ENCODE data around the gene SEMA3E.

Gene SEMA3E

GRCh38 chr7:83640731-83641537, 8.0 kb downstream of the SEMA3E start:
- no peak for DNase-seq

- no peak for DNase-seq
Measured at GRCh38 chr7:83640240-83640639, 8.7 kb downstream of the SEMA3E start.

DNA sequence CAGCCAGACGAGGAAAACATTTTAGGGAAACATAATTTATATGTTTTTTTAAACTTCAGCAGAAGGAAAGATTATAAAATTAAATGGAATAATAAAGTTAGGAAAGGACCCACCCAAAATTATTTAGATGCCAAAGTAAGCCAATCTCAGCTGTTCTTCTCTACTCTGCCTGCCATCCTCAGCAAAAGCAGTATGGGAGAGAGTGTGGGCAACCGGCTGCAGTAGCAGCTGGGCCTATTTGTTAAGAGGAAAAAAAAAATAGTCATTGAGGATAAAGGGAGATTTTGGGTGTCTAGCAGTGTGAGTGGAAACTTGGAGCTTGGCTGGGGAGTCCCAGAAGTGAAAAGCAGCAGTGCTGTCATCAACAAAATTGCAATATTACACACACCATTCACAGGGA, 15.4 kb downstream of the SEMA3E start:
- DNase-seq: no peak

GRCh38 chr7:83629117-83629880, 19.6 kb downstream of the SEMA3E start:
- no peak for DNase-seq

DNA sequence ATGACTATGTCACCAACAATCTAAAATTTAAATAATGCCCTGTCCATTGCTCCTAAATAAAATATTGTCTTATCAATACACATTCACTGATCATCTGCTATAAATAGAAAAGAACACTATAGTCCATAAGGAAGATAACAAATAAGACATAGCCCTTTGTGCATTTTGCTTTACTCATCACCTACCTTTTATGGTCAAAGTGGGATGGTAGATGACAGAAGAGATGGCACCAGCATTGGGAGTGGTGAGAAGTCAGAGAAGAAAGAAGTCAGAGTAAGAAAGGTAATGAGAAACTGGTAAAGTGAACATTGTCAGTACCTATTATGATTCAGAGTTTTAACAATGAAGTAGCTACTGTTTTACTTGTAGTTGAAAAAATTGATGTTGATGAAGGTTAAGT, 31.1 kb downstream of the SEMA3E start:
- DNase-seq: no peak

DNA sequence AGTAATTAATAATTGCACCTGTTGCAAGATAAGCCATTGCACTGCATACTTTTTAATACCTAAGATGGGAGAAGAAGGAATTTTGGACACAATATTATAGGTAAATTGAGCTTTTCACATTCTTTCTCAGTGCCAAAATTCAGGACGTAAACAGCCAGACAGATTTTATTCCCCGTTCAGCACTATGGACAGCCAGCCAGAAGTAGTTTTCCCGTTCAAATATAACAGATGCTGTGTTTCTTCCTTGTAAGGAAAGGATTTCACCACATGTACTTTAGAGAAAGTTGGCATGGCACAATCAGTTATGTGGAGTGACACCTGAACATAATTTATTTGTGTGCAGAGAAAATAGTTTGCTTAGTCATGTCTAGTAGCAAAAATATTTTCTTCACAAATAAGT, 34.8 kb downstream of the SEMA3E start:
- DNase-seq: no peak

DNA sequence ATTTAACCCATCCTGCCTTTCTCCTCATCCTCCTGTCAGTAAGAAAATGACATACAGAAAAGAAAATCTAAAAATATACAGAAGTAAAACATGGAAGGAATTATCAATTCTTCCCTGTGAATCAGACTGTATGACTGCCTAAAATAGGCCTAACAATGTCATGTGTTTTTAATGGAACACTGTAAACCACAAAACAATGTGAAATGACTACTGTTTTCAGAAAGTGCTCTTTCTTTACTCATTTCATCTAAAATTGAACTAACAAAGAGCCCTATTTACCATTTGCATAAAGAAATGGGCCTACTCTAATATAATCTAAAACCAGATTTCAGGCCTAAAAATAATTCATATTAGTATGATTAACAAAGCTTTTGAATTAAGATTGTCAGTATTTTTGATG, 35.7 kb downstream of the SEMA3E start:
- DNase-seq: no peak

- no peak for DNase-seq
Measured at GRCh38 chr7:83611776-83612175, 37.2 kb downstream of the SEMA3E start.

DNA sequence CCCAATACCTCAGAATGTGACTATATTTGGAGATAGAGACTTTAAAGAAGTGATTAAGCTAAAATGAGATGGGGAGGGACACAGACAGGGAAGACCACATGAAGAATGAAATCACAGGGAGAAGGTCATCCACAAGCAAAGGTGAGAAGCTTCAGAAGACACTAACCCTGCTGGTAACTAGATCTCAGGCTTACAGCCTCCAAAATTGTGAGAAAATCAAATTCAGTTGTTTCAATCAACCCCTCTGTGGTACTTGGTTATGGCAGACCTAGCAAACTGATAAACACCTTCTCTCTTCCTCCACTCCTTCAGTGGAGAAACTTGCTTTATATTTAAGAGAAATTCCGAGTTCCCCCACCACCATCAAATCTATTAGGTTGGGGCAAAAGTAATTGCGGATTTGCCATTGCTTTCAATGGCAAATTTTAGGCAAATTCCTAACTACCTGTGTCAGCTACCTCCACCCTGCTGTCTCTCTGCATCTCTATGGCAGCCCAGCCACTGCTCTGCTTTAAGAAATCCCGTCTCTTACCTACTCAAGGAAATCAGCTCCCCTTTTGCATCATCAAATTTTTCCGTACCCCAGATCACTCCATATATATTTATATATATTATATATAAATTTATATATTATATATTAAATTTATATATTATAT, 38.2 kb downstream of the SEMA3E start:
- no peak for DNase-seq

DNA sequence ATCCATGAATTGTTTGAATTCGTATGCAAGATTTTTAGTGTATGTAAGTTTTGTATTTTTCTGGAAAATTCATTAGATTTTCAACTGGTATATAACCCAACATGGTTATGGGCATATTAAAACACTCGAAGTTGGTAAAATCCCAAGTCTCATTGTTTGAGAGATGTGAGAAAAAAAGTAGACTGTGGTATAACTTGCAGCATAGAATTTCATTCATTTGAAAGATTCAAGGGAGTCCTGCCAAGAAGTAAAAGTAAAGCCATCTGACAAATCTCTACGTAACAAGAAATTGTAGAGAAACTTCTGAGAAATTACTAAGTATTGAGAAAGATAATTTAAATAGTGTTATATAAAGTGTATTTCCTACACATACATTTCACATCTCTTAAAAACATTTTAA, 40.2 kb downstream of the SEMA3E start:
- DNase-seq: no peak

GRCh38 chr7:83603649-83604048, 45.3 kb downstream of the SEMA3E start:
- DNase-seq: no peak

GRCh38 chr7:83599131-83599530, 49.8 kb downstream of the SEMA3E start:
- DNase-seq: no peak

- DNase-seq: peak; percentile 48
Measured at GRCh38 chr7:83593921-83594475, 54.9 kb downstream of the SEMA3E start.

DNA sequence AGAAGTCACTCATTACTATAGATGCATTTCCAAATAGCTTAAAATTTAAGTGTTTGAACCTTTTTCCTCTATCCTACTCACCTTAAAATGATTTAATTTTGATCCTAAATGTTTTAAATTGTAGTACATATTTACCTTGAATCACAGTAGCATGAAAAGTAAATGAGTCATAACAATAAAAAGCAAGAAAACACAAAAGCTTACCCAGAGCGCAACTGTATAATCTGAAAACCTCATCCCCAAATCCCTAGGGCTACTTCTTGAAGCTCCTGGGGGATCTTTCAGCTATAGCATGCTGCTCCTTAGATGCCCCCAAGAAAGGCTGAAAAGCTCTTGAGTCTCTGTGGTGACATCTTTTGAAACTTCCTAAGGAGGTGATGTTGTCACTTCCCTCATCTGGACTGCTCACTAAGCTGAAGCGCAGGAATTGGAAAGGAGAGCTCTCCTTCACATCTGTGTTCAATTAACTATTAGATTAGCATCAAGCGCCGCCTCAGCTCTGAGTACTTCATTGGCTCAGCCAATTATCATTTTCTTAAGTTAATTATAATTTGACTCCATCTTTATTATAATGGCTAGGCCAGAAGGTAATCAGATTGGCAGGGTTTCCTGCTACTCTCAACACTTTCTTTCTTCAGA, 60.2 kb downstream of the SEMA3E start:
- DNase-seq: no peak

DNA sequence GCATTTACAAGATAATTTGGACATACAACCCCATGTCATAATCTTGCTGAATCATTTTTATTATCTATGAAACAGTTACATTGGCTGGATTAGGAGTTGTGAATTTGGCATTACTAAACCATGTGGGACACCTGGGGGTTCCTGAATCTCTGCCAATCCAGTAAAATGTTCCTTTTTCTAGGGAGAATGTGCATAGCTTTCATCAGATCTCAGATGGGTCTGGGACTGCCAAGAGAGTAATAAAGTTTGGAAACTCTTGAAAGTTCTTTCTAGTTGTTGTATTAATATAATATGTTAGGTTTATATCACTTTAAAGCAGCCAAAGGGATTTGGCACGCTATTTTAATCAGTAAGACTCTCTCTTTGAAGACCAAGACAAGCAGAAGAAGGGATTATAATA, 62.7 kb downstream of the SEMA3E start:
- no peak for DNase-seq

GRCh38 chr7:83581667-83582435, 67.1 kb downstream of the SEMA3E start:
- DNase-seq: no peak

GRCh38 chr7:83579740-83580139, 69.2 kb downstream of the SEMA3E start:
- no peak for DNase-seq

DNA sequence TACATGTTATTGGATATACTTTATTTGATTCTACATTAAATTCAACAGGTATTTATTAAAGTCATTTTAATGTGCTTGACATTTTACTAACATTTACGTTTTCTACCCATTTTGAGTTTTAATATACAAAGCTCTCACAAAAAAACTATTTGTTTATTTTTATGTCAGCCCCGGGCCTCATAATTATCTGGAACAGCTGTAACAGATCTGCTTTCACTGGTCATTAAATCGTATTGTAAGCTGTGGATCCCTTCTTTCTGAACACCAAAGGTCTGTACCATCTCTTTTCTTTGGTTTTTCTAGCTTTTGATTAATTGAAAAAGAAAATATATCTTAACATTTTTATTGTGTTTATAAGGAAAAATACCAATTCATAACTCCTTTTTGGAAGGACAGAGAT, 73.5 kb downstream of the SEMA3E start:
- no peak for DNase-seq

GRCh38 chr7:83574616-83575015, 74.3 kb downstream of the SEMA3E start:
- no peak for DNase-seq

DNA sequence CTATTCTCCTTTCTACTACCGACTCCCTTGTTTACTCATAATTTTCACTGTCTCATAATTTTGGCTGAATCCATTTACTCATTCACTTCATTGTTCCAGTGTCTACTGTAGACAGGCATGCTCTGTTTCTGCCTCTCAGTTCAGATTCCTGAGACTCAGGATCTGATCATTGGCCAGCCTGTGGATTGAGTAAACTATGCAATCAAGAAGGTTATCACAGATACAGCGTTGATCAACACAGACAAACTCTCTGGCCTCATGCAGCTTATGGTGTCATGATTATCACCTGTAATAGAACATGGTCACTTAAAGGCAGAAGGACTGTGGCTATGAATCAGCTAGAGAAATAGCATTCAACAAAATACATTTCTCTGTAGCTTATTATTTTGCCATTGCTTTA, 86.0 kb downstream of the SEMA3E start:
- no peak for DNase-seq

GRCh38 chr7:83562289-83562688, 86.7 kb downstream of the SEMA3E start:
- DNase-seq: no peak

DNA sequence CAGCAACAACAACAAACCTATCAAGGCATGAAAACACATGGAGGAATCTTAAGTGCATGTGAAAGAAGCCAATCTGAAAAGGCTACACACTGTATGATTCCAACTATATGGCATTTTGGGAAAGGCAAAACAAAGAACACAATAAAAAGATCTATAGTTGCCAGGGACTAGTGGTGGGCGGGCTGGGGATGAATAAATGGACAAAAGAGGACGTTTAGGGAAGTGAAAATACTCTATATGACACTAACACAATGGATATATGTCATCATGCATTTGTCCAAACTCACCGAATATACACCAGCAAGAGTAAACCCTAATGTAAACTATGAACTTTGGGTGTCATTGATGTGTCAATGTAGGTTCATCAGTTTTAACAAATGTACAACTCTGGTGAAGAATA, 89.1 kb downstream of the SEMA3E start:
- DNase-seq: no peak
